Mesothelial cell of epicardium (in vitro differentiated cells): ENCODE data around the gene C9orf43. TPM values are rescaled to one million over a fixed set of nuclear protein-coding genes. Genes with fewer than 3 reads are reported as not detected.

Experiments
- DNase-seq, 2 experiments: peaks; one replicate each; pipeline ENCODE4 v3.0.0; 2021; ENCODE audit warnings: low spot score in 2 of 2; ENCODE audit not compliant: unreplicated experiment in 2 of 2
- H3K27ac Mint-ChIP-seq: 2 replicates; pipeline ENCODE4 v1.8.0; 2021; ENCODE audit warnings: mixed read lengths
- H3K27me3 Mint-ChIP-seq: 2 replicates; pipeline ENCODE4 v1.8.0; 2021; ENCODE audit warnings: low read depth, mixed read lengths
- H3K36me3 Mint-ChIP-seq: 2 replicates; pipeline ENCODE4 v1.8.0; 2021; ENCODE audit warnings: mixed read lengths
- H3K4me1 Mint-ChIP-seq: 2 replicates; pipeline ENCODE4 v1.8.0; 2021; ENCODE audit warnings: mixed read lengths
- H3K4me3 Mint-ChIP-seq: 2 replicates; pipeline ENCODE4 v1.8.0; 2021; ENCODE audit warnings: mild to moderate bottlenecking, moderate library complexity, mixed read lengths
- H3K9me3 Mint-ChIP-seq: 2 replicates; pipeline ENCODE4 v1.8.0; 2021; ENCODE audit warnings: mixed read lengths
- total RNA-seq: library from RNA; stranded (reverse); gene quantifications from 3 replicates; pipeline ENCODE4 v1.2.1, GENCODE V29; 2021
- TF ChIP-seq, protein P1 (sequence below): fragments of 200-600 bp; sonication (generic); IDR thresholded peaks from one replicate; pipeline ENCODE4 v1.5.0; 2021; ENCODE audit warnings: antibody characterized with exemption; ENCODE audit not compliant: unreplicated experiment

The C9orf43 gene
- total RNA-seq, 1 donor from 2014 or later, result 0.72 TPM

- DNase-seq, result no peak
- Mint-ChIP-seq H3K36me3 (no peaks in the 10 kb centered on the region), H3K4me1 (peaks cover 29% of the 10 kb centered on the region), H3K4me3 (no peak overlapping the region), H3K27me3 (no peaks in the 10 kb centered on the region), H3K9me3 (no peaks in the 10 kb centered on the region), H3K27ac (peak overlapping the region; percentile 99)
- TF ChIP-seq, protein P1, sequence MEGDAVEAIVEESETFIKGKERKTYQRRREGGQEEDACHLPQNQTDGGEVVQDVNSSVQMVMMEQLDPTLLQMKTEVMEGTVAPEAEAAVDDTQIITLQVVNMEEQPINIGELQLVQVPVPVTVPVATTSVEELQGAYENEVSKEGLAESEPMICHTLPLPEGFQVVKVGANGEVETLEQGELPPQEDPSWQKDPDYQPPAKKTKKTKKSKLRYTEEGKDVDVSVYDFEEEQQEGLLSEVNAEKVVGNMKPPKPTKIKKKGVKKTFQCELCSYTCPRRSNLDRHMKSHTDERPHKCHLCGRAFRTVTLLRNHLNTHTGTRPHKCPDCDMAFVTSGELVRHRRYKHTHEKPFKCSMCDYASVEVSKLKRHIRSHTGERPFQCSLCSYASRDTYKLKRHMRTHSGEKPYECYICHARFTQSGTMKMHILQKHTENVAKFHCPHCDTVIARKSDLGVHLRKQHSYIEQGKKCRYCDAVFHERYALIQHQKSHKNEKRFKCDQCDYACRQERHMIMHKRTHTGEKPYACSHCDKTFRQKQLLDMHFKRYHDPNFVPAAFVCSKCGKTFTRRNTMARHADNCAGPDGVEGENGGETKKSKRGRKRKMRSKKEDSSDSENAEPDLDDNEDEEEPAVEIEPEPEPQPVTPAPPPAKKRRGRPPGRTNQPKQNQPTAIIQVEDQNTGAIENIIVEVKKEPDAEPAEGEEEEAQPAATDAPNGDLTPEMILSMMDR, result no peak
Observed at GRCh38 chr9:113454914-113455761, 44.6 kb downstream of the C9orf43 start.

- no peak overlapping the region for H3K4me3 Mint-ChIP-seq
- no peak for DNase-seq
- peak overlapping the region; percentile 99 for H3K27ac Mint-ChIP-seq
- H3K4me1 Mint-ChIP-seq, result peaks cover 29% of the 10 kb centered on the region
- TF ChIP-seq, protein P1, result no peak
- no peaks in the 10 kb centered on the region for H3K27me3 Mint-ChIP-seq
- no peaks in the 10 kb centered on the region for H3K9me3 Mint-ChIP-seq
- H3K36me3 Mint-ChIP-seq, result no peaks in the 10 kb centered on the region
Observed at GRCh38 chr9:113456235-113456634, 45.7 kb downstream of the C9orf43 start.

DNA sequence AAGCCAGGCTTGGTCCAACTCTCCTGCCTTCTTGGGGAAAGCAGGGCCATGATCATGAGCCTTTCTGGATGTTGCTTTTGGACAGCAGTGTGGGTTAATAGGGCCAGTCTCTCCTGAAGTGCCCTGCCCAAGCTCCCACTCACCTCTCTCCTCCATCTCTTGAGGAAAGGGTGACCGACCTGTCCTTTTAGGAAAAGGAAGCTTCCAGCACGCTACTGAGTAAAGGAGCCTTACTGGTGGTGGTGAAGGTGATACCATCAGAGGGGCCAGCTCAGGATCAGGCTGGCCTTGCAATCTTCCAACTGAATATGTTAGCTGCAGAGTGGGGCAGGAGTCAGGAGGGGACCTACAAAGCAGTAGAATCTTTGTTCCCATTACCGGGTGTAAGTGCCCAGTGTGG lies 50.7 kb downstream of the C9orf43 start:
- Mint-ChIP-seq H3K4me1 (peaks cover 30% of the 10 kb centered on the region), H3K4me3 (no peak overlapping the region), H3K27ac (no peak overlapping the region), H3K36me3 (no peaks in the 10 kb centered on the region), H3K9me3 (no peaks in the 10 kb centered on the region), H3K27me3 (peaks cover 15% of the 10 kb centered on the region)
- no peak for DNase-seq
- TF ChIP-seq, protein P1, result no peak

DNA sequence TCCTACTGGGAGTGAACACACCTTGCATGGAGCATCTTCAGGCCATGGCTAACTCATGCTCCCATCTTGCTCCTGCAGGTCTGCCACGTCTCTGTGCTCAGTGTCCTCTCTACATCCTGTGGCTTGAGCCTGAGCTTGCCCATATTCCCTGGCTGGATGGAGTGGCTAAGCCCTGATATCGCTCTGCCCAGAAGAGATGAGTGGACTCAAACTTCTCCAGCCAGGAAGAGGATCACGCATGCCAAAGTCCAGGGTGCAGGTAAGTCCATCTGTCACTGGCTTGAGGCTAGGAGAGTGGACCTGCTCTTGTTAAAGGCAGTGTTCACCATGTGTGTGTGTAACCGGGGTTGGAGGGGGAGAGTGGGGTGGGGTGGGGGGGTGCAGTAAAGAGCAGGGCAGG lies 51.4 kb downstream of the C9orf43 start:
- TF ChIP-seq, protein P1, result no peak
- Mint-ChIP-seq H3K4me1 (peaks cover 27% of the 10 kb centered on the region), H3K36me3 (no peaks in the 10 kb centered on the region), H3K9me3 (peaks cover 3% of the 10 kb centered on the region), H3K4me3 (no peak overlapping the region), H3K27me3 (peaks cover 15% of the 10 kb centered on the region), H3K27ac (no peak overlapping the region)
- no peak for DNase-seq

- TF ChIP-seq, protein P1, result no peak
- H3K4me1 Mint-ChIP-seq, result peaks cover 23% of the 10 kb centered on the region
- peaks cover 12% of the 10 kb centered on the region for H3K9me3 Mint-ChIP-seq
- H3K4me3 Mint-ChIP-seq, result no peak overlapping the region
- DNase-seq, result no peak
- peaks cover 2% of the 10 kb centered on the region for H3K36me3 Mint-ChIP-seq
- H3K27me3 Mint-ChIP-seq, result peaks cover 15% of the 10 kb centered on the region
- H3K27ac Mint-ChIP-seq, result no peak overlapping the region
Observed at GRCh38 chr9:113462781-113463286, 52.3 kb downstream of the C9orf43 start.
